ENCODE data around the gene AMBRA1.

The AMBRA1 gene

DNA sequence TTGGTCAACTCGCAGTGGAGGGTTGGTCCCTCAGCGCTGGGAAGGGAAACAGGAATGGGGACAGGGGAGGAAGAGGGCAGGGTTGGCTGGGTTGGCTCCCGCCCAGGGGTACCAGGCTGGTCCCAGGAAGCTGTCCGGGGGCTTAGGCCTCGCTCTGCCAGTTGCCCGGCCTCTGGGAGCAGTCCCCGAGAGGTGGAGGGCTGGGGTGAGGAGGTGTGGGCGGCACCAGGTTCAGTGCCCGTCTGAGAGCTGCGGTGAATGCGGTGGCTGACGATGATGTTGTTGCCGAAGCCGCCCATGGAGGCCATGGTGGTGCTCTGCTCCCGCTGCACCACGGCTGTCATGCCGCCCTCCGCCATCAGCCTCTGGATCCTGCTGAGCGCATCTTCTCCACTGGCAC, 196.3 kb downstream of the AMBRA1 start:
- no peak for DNase-seq (ENCODE audit: low read depth)

GRCh38 chr11:46393759-46394158, 200.1 kb downstream of the AMBRA1 start:
- no peak for DNase-seq (ENCODE audit: low read depth)

GRCh38 chr11:46393231-46393616, 200.6 kb downstream of the AMBRA1 start:
- DNase-seq (ENCODE audit: low read depth) = no peak

GRCh38 chr11:46392421-46393230, 201.2 kb downstream of the AMBRA1 start:
- peak; percentile 64 for DNase-seq (ENCODE audit: low read depth)

GRCh38 chr11:46391578-46392420, 202.0 kb downstream of the AMBRA1 start, which contains the start of gene CHRM4:
Gene CHRM4, minus strand, starts transcription at chr11:46391776. Its CDS starts 5,219 bp downstream, at chr11:46386557.
- no peak for DNase-seq (ENCODE audit: low read depth)

- DNase-seq (ENCODE audit: low read depth) = no peak
Observed at GRCh38 chr11:46391186-46391577, 202.6 kb downstream of the AMBRA1 start.

- no peak for DNase-seq (ENCODE audit: low read depth)
Observed at GRCh38 chr11:46390331-46391171, 203.3 kb downstream of the AMBRA1 start.

- peak; percentile 37 for DNase-seq (ENCODE audit: low read depth)
Observed at GRCh38 chr11:46389450-46390330, 204.1 kb downstream of the AMBRA1 start.

- DNase-seq (ENCODE audit: low read depth) = no peak
Observed at GRCh38 chr11:46388619-46389449, 205.0 kb downstream of the AMBRA1 start.

- no peak for DNase-seq (ENCODE audit: low read depth)
Observed at GRCh38 chr11:46387919-46388618, 205.8 kb downstream of the AMBRA1 start.

- no peak for DNase-seq (ENCODE audit: low read depth)
Observed at GRCh38 chr11:46387456-46387855, 206.4 kb downstream of the AMBRA1 start.

DNA sequence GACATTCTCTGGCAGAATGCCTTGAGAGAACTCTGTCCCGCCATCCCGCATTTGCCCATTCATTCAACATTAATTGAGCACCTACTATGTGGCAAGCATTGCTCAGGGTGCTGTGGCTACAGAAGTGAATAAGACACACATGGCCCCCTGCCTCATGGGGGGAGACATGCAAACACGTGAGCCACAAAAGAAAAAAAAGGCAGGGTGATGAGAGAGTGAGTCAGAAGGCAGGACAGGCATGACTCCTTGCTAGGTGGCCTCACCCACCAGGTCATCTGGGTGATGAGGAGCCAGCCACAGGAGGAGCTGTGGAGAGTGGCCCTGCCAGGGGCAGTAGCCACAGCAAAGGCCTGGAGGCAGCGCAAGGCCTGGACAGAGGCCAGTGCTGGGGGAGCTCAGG, 207.1 kb downstream of the AMBRA1 start:
- no peak for DNase-seq (ENCODE audit: low read depth)

DNA sequence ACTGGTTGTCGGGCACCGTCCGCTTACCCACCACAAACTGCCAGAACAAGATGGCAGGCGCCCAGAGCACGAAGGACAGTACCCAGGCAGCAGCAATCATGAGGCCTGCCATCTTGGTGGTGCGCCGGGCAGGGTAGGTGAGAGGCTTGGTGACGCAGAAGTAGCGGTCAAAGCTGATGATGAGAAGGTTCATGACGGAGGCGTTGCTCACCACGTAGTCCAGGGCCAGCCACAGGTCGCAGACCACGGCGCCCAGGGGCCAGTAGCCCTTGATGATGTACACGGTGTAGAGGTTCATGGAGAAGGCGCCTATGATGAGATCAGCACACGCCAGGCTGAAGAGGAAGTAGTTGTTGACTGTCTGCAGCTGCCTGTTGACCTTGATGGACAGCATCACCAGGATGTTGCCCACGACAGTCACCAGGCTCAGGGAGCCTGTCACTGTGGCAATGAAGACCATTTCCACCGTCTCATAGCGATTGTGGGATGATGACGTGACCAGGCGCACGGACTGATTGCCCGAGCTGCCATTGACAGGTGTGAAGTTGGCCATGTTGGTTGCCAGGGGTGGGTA, 207.7 kb downstream of the AMBRA1 start:
- DNase-seq (ENCODE audit: low read depth) = no peak

GRCh38 chr11:46385169-46386004, 208.4 kb downstream of the AMBRA1 start:
- DNase-seq (ENCODE audit: low read depth) = no peak

DNA sequence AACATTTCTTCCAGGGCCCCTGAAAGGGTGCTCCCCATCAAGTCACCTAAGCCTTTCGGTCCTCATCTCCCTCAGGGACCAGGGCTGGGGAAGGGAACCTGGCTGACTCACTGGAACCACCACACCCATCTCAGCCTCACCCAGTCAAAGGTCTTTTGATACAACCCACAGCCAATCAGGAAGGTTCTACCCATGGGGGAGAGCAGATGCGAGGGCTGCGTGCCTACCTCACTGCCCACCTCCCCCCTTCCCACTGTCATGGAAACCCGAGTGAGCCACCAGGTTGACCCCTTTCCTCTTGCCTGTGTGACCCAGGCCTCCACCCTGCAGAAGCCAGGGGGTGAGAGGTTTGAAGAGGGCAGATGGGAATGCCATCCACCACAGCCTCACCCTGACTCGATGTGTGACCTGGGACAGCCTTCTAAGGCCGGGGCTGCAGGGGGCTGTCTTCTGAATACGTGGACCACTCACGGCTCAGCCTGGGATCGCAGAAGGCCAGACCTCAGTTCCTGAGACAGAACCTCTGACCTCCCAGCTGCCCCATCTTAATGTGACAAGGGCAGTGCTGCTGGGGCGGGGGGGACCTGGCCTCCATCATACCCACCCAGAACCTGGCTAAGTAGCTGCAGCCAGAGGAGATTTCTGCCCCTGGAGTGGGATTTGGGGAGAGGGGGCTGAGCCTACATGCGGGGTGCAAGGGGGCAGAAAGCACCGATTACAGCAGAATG, 209.7 kb downstream of the AMBRA1 start:
- DNase-seq (ENCODE audit: low read depth) = no peak

DNA sequence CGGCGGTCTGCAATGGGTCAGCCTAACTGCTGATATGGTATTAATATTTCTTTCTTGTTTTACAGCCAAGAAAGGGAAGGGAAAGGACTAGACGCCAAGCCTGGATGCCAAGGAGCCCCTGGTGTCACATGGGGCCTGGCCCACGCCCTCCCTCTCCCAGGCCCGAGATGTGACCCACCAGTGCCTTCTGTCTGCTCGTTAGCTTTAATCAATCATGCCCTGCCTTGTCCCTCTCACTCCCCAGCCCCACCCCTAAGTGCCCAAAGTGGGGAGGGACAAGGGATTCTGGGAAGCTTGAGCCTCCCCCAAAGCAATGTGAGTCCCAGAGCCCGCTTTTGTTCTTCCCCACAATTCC, 210.4 kb downstream of the AMBRA1 start:
- DNase-seq (ENCODE audit: low read depth) = no peak

DNA sequence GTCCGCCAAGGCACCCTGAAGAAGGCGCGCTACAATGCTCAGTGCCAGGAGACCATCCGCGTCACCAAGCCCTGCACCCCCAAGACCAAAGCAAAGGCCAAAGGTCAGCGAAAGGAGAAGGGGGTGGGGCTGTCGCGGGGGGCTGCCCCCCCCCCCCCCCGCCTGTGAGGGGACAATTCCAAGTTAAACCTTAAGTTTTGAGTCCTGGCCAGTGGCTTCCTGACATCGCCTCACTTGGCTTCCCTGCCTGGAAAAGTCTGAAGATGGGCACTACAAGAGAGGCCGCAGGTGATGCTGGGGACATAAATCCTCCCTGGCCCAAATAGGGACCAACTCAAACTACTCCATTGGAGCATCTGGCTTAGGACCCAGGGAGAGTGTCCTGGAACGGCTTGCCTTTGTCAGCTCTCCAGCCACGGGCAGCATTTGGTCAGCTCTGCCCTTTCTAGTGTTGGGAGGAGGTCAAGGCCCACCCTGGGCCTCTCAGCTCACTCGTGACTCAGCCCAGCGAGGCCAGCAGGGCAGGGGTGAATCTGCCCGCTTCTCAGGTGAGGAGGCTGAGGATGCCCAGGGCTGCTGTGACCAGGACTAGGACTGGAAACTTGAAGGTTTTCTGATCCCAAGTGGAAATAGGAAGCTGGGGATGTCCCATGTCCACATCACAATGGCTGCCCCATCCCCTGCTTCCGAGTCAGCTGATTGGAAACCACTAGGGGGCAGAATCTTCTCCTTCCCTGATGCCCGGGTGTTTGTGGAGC, 211.0 kb downstream of the AMBRA1 start:
- no peak for DNase-seq (ENCODE audit: low read depth)
